Prostate gland (tissue), 2 donors: Measurements from ENCODE around the gene ELN. TPM values are rescaled to one million over a fixed set of nuclear protein-coding genes. Genes with fewer than 3 reads are reported as not detected.
"Not testable (repeated sequence)": the region's sequence is repeated elsewhere in the genome, so short reads cannot be mapped to it uniquely, and the experiment has no call there.

ENCODE experiments used
- DNase-seq: peaks from one replicate; pipeline ENCODE4 v3.0.0-alpha.2; 2019; ENCODE audit warnings: low spot score
- H3K27ac ChIP-seq, 2 donors: fragments of 200-600 bp; sonication (generic); 2 replicates each; pipeline ENCODE4 v1.5.1; 2017 to 2019
- H3K27me3 ChIP-seq: fragments of 200-600 bp; sonication (generic); replicated peaks from 2 replicates; pipeline ENCODE4 v1.5.1; 2019; ENCODE audit not compliant: insufficient read depth
- H3K36me3 ChIP-seq, 2 donors: fragments of 200-600 bp; sonication (generic); 1 replicate in 1 of 2; 2 replicates in 1 of 2; pipeline versions ENCODE4 v1.5.1 to v1.8.1; 2017 to 2019
- H3K4me1 ChIP-seq: fragments of 200-600 bp; sonication (generic); replicated peaks from 2 replicates; pipeline ENCODE4 v1.5.1; 2019
- H3K4me3 ChIP-seq, 2 donors: fragments of 200-600 bp; sonication (generic); 2 replicates each; pipeline ENCODE4 v1.5.1; 2017 to 2019
- H3K9me3 ChIP-seq: fragments of 200-600 bp; sonication (generic); 2 replicates; pipeline ENCODE4 v1.5.1; 2017
- POLR2A ChIP-seq: fragments of 450-650 bp; IDR thresholded peaks from one replicate; pipeline ENCODE4 v1.6.1; 2016; ENCODE audit warnings: antibody characterized with exemption, mild to moderate bottlenecking
- POLR2AphosphoS5 ChIP-seq: sonication (generic); formaldehyde crosslinking; IDR thresholded peaks from one replicate; pipeline ENCODE4 v1.6.1; 2017; ENCODE audit warnings: antibody characterized with exemption
- WGBS: methylation state at CpG from one replicate; pipeline ENCODE4 v1.1.5; 2018; 5-methylcytosine and 5-hydroxymethylcytosine counted together
- intact Hi-C: fragments of 100-400 bp; cut with DNase I; formaldehyde crosslinking; loops from one replicate; pipeline ENCODE4 v1.14.2; 2022
- total RNA-seq, 2 donors: library from RNA; depleted of rRNA; stranded (reverse); fragments of >200 nt; gene quantifications; one replicate each; pipeline ENCODE4 v1.1.0, GENCODE V29; 2016
- TF ChIP-seq, protein P1 (sequence below), 4 experiments: fragments of 200-600 bp in 2 of 4; fragments of 450-650 bp in 2 of 4; sonication (generic) in 2 of 4; IDR thresholded peaks; 1 replicate in 3 of 4; 2 replicates in 1 of 4; pipeline ENCODE4 v1.5.1; 2016 to 2019; ENCODE audit warnings: antibody characterized with exemption in 4 of 4, mild to moderate bottlenecking in 2 of 4, moderate library complexity in 2 of 4

The ELN gene
- total RNA-seq, 2 donors from 2014 or later: 34.7 to 93.4 TPM

DNA sequence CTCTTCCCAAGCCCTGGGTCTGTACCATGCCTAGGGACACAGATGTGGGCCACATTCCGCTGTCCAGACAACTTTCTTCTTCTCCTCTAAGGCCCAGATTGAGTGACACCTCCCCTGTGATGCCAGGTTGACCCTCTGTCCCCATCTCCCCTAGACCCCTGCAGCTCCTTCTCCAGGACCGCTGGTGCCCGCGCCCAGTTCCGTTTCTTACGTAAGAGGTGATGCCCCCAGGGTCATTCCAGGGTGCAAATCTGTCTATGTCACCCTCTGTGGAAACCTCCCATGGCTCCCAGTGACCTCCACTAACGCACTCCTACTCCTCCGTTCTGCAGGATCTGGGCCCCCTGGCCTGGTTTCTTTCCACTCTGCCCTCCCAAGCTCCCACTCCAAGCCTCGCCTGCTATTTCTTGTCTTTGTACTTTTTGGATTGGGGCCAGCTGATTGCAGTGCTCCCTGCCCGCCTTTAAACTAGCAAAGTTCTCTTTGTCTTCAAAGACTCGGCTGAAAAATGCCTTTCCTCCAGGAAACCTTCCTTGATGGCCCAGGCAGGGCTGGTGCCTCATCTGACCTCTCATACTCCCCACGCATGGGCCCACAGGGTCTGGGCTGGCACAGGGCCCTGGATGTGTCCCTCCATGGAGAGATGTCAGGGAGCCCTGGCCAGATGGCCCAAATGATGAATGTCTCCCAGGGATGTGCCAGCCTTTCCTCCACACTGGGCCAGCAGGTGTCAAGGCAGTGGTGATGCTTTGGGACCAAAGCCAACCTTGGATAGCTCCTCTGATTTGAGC is 21.3 kb upstream of the ELN start:
- no peak overlapping the region for H3K27ac ChIP-seq
- no peaks in the 10 kb centered on the region for H3K27me3 ChIP-seq
- WGBS: 56% methylated on average over 12 of the region's 12 CpGs
- H3K4me1 ChIP-seq: no peaks in the 10 kb centered on the region
- H3K9me3 ChIP-seq: no peaks in the 10 kb centered on the region
- no peaks in the 10 kb centered on the region for H3K36me3 ChIP-seq
- no peak for TF ChIP-seq POLR2A
- TF ChIP-seq, protein P1, sequence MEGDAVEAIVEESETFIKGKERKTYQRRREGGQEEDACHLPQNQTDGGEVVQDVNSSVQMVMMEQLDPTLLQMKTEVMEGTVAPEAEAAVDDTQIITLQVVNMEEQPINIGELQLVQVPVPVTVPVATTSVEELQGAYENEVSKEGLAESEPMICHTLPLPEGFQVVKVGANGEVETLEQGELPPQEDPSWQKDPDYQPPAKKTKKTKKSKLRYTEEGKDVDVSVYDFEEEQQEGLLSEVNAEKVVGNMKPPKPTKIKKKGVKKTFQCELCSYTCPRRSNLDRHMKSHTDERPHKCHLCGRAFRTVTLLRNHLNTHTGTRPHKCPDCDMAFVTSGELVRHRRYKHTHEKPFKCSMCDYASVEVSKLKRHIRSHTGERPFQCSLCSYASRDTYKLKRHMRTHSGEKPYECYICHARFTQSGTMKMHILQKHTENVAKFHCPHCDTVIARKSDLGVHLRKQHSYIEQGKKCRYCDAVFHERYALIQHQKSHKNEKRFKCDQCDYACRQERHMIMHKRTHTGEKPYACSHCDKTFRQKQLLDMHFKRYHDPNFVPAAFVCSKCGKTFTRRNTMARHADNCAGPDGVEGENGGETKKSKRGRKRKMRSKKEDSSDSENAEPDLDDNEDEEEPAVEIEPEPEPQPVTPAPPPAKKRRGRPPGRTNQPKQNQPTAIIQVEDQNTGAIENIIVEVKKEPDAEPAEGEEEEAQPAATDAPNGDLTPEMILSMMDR (IDR thresholded peaks at IDR 0.05): no peak
- TF ChIP-seq POLR2AphosphoS5: no peak
- DNase-seq: no peak
- H3K4me3 ChIP-seq: no peak overlapping the region
- intact Hi-C loops: no loop called here

DNA sequence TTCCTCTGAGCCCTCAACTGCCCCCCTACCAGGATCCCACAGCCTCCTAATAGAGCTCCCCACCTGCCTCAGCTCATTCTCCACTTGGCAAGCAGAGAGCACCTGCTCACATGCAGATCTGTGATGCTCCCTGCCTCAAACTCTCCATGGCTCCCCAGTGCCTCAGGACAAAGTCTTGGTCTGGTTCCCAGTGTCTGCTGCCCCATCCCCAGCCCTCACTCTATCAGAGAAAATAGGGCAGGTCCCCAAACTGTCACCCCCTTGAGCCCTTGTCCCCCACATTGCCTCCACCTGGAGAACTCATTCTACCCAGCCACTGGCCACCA is 20.8 kb upstream of the ELN start:
- H3K27ac ChIP-seq: no peak overlapping the region
- no peak for DNase-seq
- no peak overlapping the region for H3K4me3 ChIP-seq
- intact Hi-C loops: no loop called here
- H3K36me3 ChIP-seq: no peaks in the 10 kb centered on the region
- H3K27me3 ChIP-seq: no peaks in the 10 kb centered on the region
- H3K9me3 ChIP-seq: no peaks in the 10 kb centered on the region
- TF ChIP-seq POLR2AphosphoS5 (no peak), POLR2A (no peak)
- TF ChIP-seq, protein P1 (IDR thresholded peaks at IDR 0.05): no peak
- H3K4me1 ChIP-seq: no peaks in the 10 kb centered on the region

DNA sequence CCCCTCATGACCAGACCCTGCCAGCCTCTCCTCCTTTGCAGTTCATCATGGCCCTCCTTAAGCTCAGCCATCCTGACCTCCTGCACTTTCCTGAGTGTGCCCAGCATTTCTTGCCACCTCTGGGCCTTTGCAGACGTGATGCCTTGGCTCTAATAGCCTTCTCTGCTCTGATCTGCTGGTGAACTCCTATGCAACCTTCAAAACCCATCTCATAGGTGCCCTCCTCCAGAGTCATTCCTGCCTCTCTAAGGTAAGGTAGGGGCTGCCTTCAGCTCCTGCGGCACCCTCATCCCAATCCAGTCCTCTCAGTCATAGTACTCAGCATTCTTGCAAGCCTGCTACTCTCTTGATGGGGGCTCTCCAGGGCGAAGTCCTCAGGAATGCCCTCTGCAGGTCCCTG is 19.3 kb upstream of the ELN start:
- no peak for DNase-seq
- 100% methylated on average over 3 of the region's 3 CpGs for whole genome bisulfite sequencing
- TF ChIP-seq POLR2A: no peak

DNA sequence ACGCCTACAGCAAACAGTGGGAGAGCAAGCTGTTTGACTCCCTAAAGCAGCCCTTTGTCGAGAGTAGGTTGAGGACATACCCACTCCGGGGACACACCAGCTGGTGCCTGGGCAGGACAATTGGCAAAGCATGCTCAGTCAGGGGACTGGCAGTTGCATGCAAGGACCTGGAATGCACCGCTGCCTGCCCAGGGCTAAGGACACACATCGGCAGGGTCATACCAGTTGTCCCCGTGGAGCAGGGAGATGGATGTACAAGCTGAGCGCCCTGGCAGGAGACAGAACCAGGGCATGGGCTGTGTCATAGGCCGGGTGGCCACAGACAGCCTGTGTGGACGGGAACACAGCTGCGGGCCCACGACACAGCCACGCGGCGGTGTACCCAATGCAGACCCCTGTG is 18.3 kb upstream of the ELN start:
- Histone ChIP-seq H3K4me3 (no peak overlapping the region), H3K9me3 (no peaks in the 10 kb centered on the region), H3K27me3 (no peaks in the 10 kb centered on the region), H3K4me1 (no peaks in the 10 kb centered on the region), H3K27ac (no peak overlapping the region), H3K36me3 (no peaks in the 10 kb centered on the region)
- WGBS: 86% methylated on average over 13 of the region's 14 CpGs
- intact Hi-C loops: no loop called here
- no peak for DNase-seq
- TF ChIP-seq POLR2A (no peak), POLR2AphosphoS5 (no peak)
- TF ChIP-seq, protein P1 (IDR thresholded peaks at IDR 0.05): no peak

More for the DNA sequence above, 19.3 kb upstream of the ELN start:
- no peaks in the 10 kb centered on the region for H3K4me1 ChIP-seq
- no peak overlapping the region for H3K27ac ChIP-seq
- H3K27me3 ChIP-seq: no peaks in the 10 kb centered on the region
- intact Hi-C loops: no loop called here
- H3K4me3 ChIP-seq: no peak overlapping the region
- H3K36me3 ChIP-seq: no peaks in the 10 kb centered on the region
- H3K9me3 ChIP-seq: no peaks in the 10 kb centered on the region

DNA sequence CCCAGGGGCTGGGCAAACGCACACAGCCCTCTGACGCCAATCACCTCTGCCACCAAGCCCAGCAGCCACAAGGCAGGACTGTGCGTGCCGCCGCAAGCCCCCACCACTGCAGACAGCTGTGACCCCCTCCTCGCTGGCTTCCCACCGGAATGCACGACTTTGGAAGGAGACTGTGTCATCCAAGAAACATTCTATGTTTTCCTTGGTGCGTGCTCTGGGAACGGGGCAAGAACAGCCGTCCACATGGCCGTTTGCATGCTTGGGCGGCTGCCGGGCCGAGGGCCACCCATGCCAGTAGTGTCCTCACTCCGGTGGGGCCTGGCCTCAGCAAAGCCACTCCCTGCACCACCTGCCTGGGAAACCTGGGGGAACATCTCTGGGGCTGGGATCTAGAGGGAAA is 17.6 kb upstream of the ELN start:
- intact Hi-C loops: no loop called here
- no peak overlapping the region for H3K4me3 ChIP-seq
- TF ChIP-seq, protein P1 (IDR thresholded peaks at IDR 0.05): no peak
- TF ChIP-seq POLR2A (no peak), POLR2AphosphoS5 (no peak)
- no peak for DNase-seq
- 56% methylated on average over 16 of the region's 16 CpGs for WGBS
- no peaks in the 10 kb centered on the region for H3K4me1 ChIP-seq
- H3K27me3 ChIP-seq: no peaks in the 10 kb centered on the region
- H3K9me3 ChIP-seq: no peaks in the 10 kb centered on the region
- no peaks in the 10 kb centered on the region for H3K36me3 ChIP-seq
- H3K27ac ChIP-seq: no peak overlapping the region

DNA sequence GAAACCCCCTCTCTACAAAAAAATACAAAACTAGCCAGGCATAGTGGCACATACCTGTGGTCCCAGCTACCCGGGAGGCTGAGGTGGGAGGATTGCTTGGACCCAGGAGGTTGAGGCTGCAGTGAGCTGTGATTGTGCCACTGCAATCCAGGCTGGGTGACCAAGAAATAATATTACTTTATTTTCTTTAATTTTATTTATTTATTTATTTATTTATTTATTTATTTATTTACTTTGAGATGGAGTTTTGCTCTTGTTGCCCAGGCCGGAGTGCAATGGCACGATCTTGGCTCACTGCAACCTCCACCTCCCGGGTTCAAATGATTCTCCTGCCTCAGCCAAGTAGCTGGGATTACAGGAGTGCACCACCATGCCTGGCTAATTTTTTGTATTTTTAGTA is 16.6 kb upstream of the ELN start:
- H3K4me1 ChIP-seq, H3K27ac ChIP-seq, DNase-seq, H3K36me3 ChIP-seq, H3K27me3 ChIP-seq, intact Hi-C loops, H3K4me3 ChIP-seq, H3K9me3 ChIP-seq: not testable (repeated sequence)
- WGBS: 92% methylated on average over 4 of the region's 4 CpGs
